Measurements from ENCODE around the gene CELA3B.

CELA3B gene

DNA sequence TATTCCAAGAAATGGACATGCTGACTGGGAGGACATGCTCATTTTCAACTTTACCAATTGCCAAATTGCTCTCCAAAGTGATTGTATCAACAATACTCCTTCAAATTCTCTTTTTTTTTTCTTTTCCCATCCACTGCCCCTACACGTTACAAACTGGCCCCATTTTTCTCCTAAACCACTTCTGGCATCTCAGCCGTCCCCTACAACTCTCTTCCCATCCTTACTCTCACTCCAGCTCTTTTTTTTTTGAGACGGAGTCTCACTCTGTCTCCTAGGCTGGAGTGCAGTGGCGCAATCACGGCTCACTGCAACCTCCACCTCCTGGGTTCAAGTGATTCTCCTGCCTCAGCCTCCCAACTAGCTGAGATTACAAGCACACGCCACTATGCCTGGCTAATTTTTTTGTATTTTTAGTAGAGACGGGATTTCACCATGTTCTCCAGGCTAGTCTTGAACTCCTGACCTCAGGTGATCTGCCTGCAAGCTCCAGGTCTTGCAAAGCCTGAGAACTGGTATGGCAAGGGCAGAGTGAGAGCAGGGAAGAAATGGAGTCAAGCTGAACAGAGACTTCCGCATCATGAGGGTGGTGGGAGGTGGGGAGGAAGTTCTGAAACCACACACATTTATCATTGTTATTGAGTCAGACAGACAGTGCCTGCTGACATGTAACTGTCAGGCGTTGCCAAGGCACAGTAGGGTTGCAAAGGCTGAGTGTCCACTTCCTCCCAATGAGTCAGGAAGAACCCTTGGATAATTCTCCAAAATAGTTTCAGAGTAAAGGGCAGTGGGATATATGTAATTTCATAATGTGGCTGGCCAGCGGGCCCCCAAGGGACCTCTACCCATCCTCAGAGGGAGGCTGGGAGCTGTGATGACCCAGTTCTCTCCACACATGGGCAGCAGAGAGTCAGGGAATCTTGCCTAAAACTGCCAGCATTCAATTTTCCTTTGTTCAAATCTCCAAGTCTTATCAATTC lies 42.0 kb downstream of the CELA3B start:
- no peak for TF ChIP-seq POLR2AphosphoS5 (IDR thresholded peaks at IDR 0.05; ENCODE audit: low read depth, low read length)
- TF ChIP-seq, protein P1, sequence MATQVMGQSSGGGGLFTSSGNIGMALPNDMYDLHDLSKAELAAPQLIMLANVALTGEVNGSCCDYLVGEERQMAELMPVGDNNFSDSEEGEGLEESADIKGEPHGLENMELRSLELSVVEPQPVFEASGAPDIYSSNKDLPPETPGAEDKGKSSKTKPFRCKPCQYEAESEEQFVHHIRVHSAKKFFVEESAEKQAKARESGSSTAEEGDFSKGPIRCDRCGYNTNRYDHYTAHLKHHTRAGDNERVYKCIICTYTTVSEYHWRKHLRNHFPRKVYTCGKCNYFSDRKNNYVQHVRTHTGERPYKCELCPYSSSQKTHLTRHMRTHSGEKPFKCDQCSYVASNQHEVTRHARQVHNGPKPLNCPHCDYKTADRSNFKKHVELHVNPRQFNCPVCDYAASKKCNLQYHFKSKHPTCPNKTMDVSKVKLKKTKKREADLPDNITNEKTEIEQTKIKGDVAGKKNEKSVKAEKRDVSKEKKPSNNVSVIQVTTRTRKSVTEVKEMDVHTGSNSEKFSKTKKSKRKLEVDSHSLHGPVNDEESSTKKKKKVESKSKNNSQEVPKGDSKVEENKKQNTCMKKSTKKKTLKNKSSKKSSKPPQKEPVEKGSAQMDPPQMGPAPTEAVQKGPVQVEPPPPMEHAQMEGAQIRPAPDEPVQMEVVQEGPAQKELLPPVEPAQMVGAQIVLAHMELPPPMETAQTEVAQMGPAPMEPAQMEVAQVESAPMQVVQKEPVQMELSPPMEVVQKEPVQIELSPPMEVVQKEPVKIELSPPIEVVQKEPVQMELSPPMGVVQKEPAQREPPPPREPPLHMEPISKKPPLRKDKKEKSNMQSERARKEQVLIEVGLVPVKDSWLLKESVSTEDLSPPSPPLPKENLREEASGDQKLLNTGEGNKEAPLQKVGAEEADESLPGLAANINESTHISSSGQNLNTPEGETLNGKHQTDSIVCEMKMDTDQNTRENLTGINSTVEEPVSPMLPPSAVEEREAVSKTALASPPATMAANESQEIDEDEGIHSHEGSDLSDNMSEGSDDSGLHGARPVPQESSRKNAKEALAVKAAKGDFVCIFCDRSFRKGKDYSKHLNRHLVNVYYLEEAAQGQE (IDR thresholded peaks at IDR 0.05; ENCODE audit: insufficient read depth in 1 of 2, low read depth in 2 of 2, low read length in 2 of 2): no peak
- no peak for TF ChIP-seq FOXP2 (optimal IDR thresholded peaks at IDR 0.05; ENCODE audit: borderline replicate concordance, extremely low read depth, extremely low read length, insufficient read depth)
- no peak for TF ChIP-seq TAF1 (IDR thresholded peaks at IDR 0.05; ENCODE audit: borderline replicate concordance, insufficient read depth, low read length)
- no peak for TF ChIP-seq SIN3A (IDR thresholded peaks at IDR 0.05; ENCODE audit: borderline replicate concordance, insufficient read depth, low read length)

DNA sequence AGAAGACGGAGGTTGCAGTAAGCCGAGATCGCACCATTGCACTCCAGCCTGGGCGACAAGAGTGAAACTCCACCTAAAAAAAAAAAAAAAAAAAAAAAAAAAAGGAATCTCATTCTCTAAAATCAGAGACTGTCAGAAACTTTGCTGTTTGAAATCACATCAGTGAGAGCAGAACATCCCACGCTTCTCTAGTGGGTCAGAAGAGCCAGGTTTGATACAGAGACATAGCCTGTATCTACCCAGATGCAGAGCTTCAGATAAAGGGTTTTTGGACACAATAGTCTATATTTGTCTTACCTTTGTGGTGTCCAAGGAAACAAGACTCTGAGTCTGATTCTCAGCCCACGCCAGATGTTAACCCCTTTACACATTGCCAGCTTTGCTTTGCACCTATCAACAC lies 44.2 kb downstream of the CELA3B start:
- TF ChIP-seq SIN3A (IDR thresholded peaks at IDR 0.05; ENCODE audit: borderline replicate concordance, insufficient read depth, low read length) (no peak), FOXP2 (optimal IDR thresholded peaks at IDR 0.05; ENCODE audit: borderline replicate concordance, extremely low read depth, extremely low read length, insufficient read depth) (no peak)

- TF ChIP-seq, protein P1 (IDR thresholded peaks at IDR 0.05; ENCODE audit: insufficient read depth in 1 of 2, low read depth in 2 of 2, low read length in 2 of 2): no peak
- no peak for TF ChIP-seq SIN3A (IDR thresholded peaks at IDR 0.05; ENCODE audit: borderline replicate concordance, insufficient read depth, low read length)
- no peak for TF ChIP-seq POLR2AphosphoS5 (IDR thresholded peaks at IDR 0.05; ENCODE audit: low read depth, low read length)
Observed at GRCh38 chr1:22024485-22025367, 47.9 kb downstream of the CELA3B start.

- TF ChIP-seq, protein P1 (IDR thresholded peaks at IDR 0.05; ENCODE audit: insufficient read depth in 1 of 2, low read depth in 2 of 2, low read length in 2 of 2): no peak; a peak in 1 of 4 replicates
- TF ChIP-seq POLR2AphosphoS5 (IDR thresholded peaks at IDR 0.05; ENCODE audit: low read depth, low read length): peak; percentile 67
- TF ChIP-seq FOXP2 (optimal IDR thresholded peaks at IDR 0.05; ENCODE audit: borderline replicate concordance, extremely low read depth, extremely low read length, insufficient read depth): peak; percentile 6
- peak; percentile 76; the same call in 1 of the 2 replicates for TF ChIP-seq SIN3A (IDR thresholded peaks at IDR 0.05; ENCODE audit: borderline replicate concordance, insufficient read depth, low read length)
- peak; percentile 87 for TF ChIP-seq TAF1 (IDR thresholded peaks at IDR 0.05; ENCODE audit: borderline replicate concordance, insufficient read depth, low read length)
Observed at GRCh38 chr1:22025368-22026155, 48.7 kb downstream of the CELA3B start.

DNA sequence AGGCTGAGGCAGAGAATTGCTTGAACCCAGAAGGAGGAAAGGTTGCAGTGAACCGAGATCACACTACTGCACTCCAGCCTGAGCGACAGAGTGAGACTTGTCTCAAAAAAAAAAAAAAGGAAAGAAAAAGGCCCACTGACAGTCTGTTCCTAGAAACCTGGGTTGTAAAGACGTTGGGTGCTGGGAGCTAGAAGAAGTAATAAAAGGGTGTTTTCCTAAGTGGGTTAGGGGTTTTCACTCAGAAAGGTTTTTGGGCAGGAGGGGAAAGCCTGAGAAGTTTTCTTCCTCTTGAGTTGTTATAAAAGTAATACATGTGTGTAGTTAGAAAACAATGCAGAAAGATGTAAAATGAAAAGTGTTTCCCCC lies 50.1 kb downstream of the CELA3B start:
- TF ChIP-seq SIN3A (IDR thresholded peaks at IDR 0.05; ENCODE audit: borderline replicate concordance, insufficient read depth, low read length) (no peak), FOXP2 (optimal IDR thresholded peaks at IDR 0.05; ENCODE audit: borderline replicate concordance, extremely low read depth, extremely low read length, insufficient read depth) (no peak), POLR2AphosphoS5 (IDR thresholded peaks at IDR 0.05; ENCODE audit: low read depth, low read length) (no peak), TAF1 (IDR thresholded peaks at IDR 0.05; ENCODE audit: borderline replicate concordance, insufficient read depth, low read length) (no peak)
- TF ChIP-seq, protein P1 (IDR thresholded peaks at IDR 0.05; ENCODE audit: insufficient read depth in 1 of 2, low read depth in 2 of 2, low read length in 2 of 2): no peak

All from PFSK-1 (cell line).